Measurements from ENCODE around the gene ZNF79.

Gene ZNF79

DNA sequence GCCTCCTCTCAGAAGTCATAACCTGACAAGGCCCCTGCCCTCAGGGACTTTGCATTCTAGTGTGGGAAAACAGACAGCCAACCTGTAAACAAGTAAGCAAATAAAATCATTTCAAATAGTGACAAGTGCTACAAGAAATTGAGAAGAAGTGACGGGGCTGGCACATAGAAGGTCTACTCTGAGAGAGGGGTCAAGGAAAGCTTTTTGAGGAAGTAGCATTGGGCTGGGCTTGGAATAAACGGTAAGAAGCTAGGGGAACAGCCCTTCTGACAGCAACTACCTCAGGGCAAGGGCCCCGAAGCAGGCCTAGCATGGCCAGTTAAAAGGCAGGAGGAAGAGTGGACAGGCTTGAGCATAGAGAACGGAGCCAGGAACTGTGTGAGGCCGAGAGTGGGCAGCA is 32.0 kb upstream of the ZNF79 start (continued):
- TF ChIP-seq, protein P1, sequence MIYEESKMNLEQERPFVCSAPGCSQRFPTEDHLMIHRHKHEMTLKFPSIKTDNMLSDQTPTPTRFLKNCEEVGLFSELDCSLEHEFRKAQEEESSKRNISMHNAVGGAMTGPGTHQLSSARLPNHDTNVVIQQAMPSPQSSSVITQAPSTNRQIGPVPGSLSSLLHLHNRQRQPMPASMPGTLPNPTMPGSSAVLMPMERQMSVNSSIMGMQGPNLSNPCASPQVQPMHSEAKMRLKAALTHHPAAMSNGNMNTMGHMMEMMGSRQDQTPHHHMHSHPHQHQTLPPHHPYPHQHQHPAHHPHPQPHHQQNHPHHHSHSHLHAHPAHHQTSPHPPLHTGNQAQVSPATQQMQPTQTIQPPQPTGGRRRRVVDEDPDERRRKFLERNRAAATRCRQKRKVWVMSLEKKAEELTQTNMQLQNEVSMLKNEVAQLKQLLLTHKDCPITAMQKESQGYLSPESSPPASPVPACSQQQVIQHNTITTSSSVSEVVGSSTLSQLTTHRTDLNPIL (CRISPR knock-in tag; IDR thresholded peaks at IDR 0.05; ENCODE audit: low read depth) = no peak
- TF ChIP-seq RARB (CRISPR knock-in tag; IDR thresholded peaks at IDR 0.05) (no peak), TCF4 (CRISPR knock-in tag; IDR thresholded peaks at IDR 0.05; ENCODE audit: borderline replicate concordance) (no peak)

DNA sequence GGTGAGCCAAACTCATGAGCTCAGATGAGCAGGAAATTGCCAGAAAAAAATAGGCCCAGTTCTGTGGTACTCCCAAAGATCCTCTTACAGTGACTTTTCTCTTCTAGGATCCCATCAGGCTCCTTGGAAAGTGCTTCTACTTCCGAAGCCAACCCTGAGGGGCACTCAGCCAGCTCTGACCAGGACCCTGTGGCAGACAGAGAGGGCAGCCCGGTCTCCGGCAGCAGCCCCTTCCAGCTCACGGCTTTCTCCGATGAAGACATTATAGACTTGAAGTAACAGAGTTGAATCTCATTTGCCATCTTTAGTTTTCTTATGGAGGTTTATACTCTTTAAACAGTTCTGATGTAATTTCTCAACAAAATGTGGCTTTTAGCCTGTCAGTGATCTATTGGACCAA is 31.2 kb upstream of the ZNF79 start:
- no peak for ATAC-seq

DNA sequence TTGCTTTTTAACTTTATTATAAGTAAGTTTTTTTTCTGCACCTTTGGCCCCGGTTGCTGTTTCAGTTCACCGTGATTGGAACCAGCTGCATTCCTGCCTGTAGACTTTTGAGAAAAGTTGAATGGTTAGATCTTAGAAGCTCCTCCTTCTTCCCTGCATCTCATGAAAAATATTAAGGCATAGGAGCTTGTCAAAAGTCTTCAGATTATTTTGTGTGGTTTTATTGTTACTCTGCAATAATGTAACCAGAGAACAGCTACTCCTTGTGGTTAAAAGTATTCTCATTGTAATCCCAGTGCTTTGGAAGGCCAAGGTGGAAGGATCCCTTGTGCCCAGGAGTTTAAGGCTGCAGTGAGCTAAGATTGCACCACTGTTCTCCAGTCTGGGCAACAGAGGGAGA is 30.5 kb upstream of the ZNF79 start:
- no peak for ATAC-seq
- no peak for TF ChIP-seq ESRRG (CRISPR knock-in tag; IDR thresholded peaks at IDR 0.05)
- TF ChIP-seq, protein P2, sequence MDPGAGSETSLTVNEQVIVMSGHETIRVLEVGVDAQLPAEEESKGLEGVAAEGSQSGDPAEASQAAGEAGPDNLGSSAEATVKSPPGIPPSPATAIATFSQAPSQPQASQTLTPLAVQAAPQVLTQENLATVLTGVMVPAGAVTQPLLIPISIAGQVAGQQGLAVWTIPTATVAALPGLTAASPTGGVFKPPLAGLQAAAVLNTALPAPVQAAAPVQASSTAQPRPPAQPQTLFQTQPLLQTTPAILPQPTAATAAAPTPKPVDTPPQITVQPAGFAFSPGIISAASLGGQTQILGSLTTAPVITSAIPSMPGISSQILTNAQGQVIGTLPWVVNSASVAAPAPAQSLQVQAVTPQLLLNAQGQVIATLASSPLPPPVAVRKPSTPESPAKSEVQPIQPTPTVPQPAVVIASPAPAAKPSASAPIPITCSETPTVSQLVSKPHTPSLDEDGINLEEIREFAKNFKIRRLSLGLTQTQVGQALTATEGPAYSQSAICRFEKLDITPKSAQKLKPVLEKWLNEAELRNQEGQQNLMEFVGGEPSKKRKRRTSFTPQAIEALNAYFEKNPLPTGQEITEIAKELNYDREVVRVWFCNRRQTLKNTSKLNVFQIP (CRISPR knock-in tag; IDR thresholded peaks at IDR 0.05; ENCODE audit: borderline replicate concordance, low read depth) = no peak
- TF ChIP-seq ISL1 (CRISPR knock-in tag; IDR thresholded peaks at IDR 0.05) = no peak
- TF ChIP-seq TOX (CRISPR knock-in tag; IDR thresholded peaks at IDR 0.05; ENCODE audit: borderline replicate concordance) = no peak
- no peak for TF ChIP-seq ZFP3 (CRISPR knock-in tag; IDR thresholded peaks at IDR 0.05)
- TF ChIP-seq, protein P3, sequence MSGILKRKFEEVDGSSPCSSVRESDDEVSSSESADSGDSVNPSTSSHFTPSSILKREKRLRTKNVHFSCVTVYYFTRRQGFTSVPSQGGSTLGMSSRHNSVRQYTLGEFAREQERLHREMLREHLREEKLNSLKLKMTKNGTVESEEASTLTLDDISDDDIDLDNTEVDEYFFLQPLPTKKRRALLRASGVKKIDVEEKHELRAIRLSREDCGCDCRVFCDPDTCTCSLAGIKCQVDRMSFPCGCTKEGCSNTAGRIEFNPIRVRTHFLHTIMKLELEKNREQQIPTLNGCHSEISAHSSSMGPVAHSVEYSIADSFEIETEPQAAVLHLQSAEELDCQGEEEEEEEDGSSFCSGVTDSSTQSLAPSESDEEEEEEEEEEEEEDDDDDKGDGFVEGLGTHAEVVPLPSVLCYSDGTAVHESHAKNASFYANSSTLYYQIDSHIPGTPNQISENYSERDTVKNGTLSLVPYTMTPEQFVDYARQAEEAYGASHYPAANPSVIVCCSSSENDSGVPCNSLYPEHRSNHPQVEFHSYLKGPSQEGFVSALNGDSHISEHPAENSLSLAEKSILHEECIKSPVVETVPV (CRISPR knock-in tag; IDR thresholded peaks at IDR 0.05) = no peak
- TF ChIP-seq GLIS3 (CRISPR knock-in tag; IDR thresholded peaks at IDR 0.05) = no peak
- no peak for TF ChIP-seq TCF4 (CRISPR knock-in tag; IDR thresholded peaks at IDR 0.05; ENCODE audit: borderline replicate concordance)
- TF ChIP-seq BACH2 (CRISPR knock-in tag; IDR thresholded peaks at IDR 0.05; ENCODE audit: borderline replicate concordance) = no peak
- TF ChIP-seq ZNF8 (CRISPR knock-in tag; IDR thresholded peaks at IDR 0.05) = no peak
- TF ChIP-seq, protein P1 (CRISPR knock-in tag; IDR thresholded peaks at IDR 0.05; ENCODE audit: low read depth) = no peak
- no peak for TF ChIP-seq ZFP30 (CRISPR knock-in tag; IDR thresholded peaks at IDR 0.05)
- TF ChIP-seq ZNF70 (CRISPR knock-in tag; IDR thresholded peaks at IDR 0.05) = no peak
- no peak for TF ChIP-seq OSR1 (CRISPR knock-in tag; IDR thresholded peaks at IDR 0.05)

More for the DNA sequence above, 31.2 kb upstream of the ZNF79 start:
- TF ChIP-seq ESRRG (CRISPR knock-in tag; IDR thresholded peaks at IDR 0.05) (no peak), RARB (CRISPR knock-in tag; IDR thresholded peaks at IDR 0.05) (no peak), ZC3H10 (CRISPR knock-in tag; IDR thresholded peaks at IDR 0.05) (no peak), ARNTL (CRISPR knock-in tag; IDR thresholded peaks at IDR 0.05; ENCODE audit: borderline replicate concordance, low read depth) (no peak), BACH2 (CRISPR knock-in tag; IDR thresholded peaks at IDR 0.05; ENCODE audit: borderline replicate concordance) (no peak), ZNF8 (CRISPR knock-in tag; IDR thresholded peaks at IDR 0.05) (no peak), PPARA (CRISPR knock-in tag; IDR thresholded peaks at IDR 0.05; ENCODE audit: borderline replicate concordance) (no peak)
- TF ChIP-seq, protein P1 (CRISPR knock-in tag; IDR thresholded peaks at IDR 0.05; ENCODE audit: low read depth) = no peak
- TF ChIP-seq, protein P3 (CRISPR knock-in tag; IDR thresholded peaks at IDR 0.05) = no peak
- TF ChIP-seq, protein P4, sequence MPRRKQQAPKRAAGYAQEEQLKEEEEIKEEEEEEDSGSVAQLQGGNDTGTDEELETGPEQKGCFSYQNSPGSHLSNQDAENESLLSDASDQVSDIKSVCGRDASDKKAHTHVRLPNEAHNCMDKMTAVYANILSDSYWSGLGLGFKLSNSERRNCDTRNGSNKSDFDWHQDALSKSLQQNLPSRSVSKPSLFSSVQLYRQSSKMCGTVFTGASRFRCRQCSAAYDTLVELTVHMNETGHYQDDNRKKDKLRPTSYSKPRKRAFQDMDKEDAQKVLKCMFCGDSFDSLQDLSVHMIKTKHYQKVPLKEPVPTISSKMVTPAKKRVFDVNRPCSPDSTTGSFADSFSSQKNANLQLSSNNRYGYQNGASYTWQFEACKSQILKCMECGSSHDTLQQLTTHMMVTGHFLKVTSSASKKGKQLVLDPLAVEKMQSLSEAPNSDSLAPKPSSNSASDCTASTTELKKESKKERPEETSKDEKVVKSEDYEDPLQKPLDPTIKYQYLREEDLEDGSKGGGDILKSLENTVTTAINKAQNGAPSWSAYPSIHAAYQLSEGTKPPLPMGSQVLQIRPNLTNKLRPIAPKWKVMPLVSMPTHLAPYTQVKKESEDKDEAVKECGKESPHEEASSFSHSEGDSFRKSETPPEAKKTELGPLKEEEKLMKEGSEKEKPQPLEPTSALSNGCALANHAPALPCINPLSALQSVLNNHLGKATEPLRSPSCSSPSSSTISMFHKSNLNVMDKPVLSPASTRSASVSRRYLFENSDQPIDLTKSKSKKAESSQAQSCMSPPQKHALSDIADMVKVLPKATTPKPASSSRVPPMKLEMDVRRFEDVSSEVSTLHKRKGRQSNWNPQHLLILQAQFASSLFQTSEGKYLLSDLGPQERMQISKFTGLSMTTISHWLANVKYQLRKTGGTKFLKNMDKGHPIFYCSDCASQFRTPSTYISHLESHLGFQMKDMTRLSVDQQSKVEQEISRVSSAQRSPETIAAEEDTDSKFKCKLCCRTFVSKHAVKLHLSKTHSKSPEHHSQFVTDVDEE (CRISPR knock-in tag; IDR thresholded peaks at IDR 0.05) = no peak
- TF ChIP-seq, protein P2 (CRISPR knock-in tag; IDR thresholded peaks at IDR 0.05; ENCODE audit: borderline replicate concordance, low read depth) = no peak

Data from SK-N-SH treated with all-trans-retinoic acid at 6 μM for 48 hours (cell line).